ENCODE data around the gene ADD3.

- TF ChIP-seq, protein P1, sequence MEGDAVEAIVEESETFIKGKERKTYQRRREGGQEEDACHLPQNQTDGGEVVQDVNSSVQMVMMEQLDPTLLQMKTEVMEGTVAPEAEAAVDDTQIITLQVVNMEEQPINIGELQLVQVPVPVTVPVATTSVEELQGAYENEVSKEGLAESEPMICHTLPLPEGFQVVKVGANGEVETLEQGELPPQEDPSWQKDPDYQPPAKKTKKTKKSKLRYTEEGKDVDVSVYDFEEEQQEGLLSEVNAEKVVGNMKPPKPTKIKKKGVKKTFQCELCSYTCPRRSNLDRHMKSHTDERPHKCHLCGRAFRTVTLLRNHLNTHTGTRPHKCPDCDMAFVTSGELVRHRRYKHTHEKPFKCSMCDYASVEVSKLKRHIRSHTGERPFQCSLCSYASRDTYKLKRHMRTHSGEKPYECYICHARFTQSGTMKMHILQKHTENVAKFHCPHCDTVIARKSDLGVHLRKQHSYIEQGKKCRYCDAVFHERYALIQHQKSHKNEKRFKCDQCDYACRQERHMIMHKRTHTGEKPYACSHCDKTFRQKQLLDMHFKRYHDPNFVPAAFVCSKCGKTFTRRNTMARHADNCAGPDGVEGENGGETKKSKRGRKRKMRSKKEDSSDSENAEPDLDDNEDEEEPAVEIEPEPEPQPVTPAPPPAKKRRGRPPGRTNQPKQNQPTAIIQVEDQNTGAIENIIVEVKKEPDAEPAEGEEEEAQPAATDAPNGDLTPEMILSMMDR (optimal IDR thresholded peaks at IDR 0.05 in 1 of 3, IDR thresholded peaks at IDR 0.05 in 1 of 3, conservative IDR thresholded peaks at IDR 0.05 in 1 of 3; ENCODE audit: extremely low read depth in 1 of 3, insufficient read depth in 2 of 3, low read length in 3 of 3) = no peak
- TF ChIP-seq EZH2 (IDR thresholded peaks at IDR 0.05; ENCODE audit: low read length) = no peak
These were observed 15.3 kb upstream of the ADD3 start for GRCh38 chr10:109992485-109992884.

Data from keratinocyte (primary cell).